AG09309 (cell line): ENCODE measurements around the gene NAALADL2.
A peak's percentile ranks its signal among the peaks of the same experiment; 100 is the strongest.

Source experiments
- DNase-seq: peaks from one replicate; pipeline ENCODE4 v3.0.0-alpha.2; 2010; ENCODE audit warnings: low read depth
- H3K4me3 ChIP-seq: 2 replicates; pipeline ENCODE4 v1.5.1; 2011; ENCODE audit warnings: mild to moderate bottlenecking, low read depth, low read length, moderate library complexity; ENCODE audit not compliant: control insufficient read depth
- CTCF ChIP-seq: IDR thresholded peaks from 2 replicates; pipeline ENCODE4 v1.5.1; 2011; ENCODE audit warnings: mild to moderate bottlenecking, low read depth, low read length, inconsistent platforms; ENCODE audit not compliant: insufficient read depth, control insufficient read depth; ENCODE audit errors: missing control alignments

Gene NAALADL2

GRCh38 chr3:175404027-175404426, 544.9 kb downstream of the NAALADL2 start:
- DNase-seq: no peak
- no peak for TF ChIP-seq CTCF
- no peak overlapping the region for H3K4me3 ChIP-seq

- H3K4me3 ChIP-seq: no peak overlapping the region
- DNase-seq: no peak
- TF ChIP-seq CTCF: no peak
Observed at GRCh38 chr3:175404621-175405020, 545.5 kb downstream of the NAALADL2 start.

GRCh38 chr3:175410251-175410650, 551.1 kb downstream of the NAALADL2 start:
- no peak for TF ChIP-seq CTCF
- no peak overlapping the region for H3K4me3 ChIP-seq
- peak; percentile 70 for DNase-seq

GRCh38 chr3:175411405-175411804, 552.3 kb downstream of the NAALADL2 start:
- DNase-seq: peak; percentile 57
- H3K4me3 ChIP-seq: no peak overlapping the region
- no peak for TF ChIP-seq CTCF

- no peak for DNase-seq
- no peak overlapping the region for H3K4me3 ChIP-seq
- no peak for TF ChIP-seq CTCF
Observed at GRCh38 chr3:175411946-175412345, 552.8 kb downstream of the NAALADL2 start.

GRCh38 chr3:175413926-175414325, 554.8 kb downstream of the NAALADL2 start:
- H3K4me3 ChIP-seq: no peak overlapping the region

More at GRCh38 chr3:175413926-175414325, 554.8 kb downstream of the NAALADL2 start:
- TF ChIP-seq CTCF: no peak
- DNase-seq: no peak
